ENCODE data around the gene SERP2.

SERP2 gene

DNA sequence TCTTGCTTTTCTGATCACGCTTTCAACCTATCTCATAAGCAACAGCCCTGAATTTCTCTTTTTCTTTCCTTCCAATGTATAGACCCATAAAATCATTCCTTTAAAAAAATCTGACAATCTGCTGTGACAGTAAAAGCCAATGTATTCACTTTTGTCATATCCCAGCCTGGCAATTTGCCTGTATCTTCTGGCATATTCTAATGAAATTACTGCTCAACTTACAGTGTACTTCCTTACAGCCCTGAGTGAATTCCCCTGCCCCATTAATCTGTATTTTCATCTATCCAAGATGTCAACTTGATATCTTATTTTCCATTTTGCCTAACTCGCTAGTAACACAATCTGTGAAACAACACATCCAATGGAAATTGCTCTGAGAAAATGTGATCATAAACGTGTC is 18.0 kb upstream of the SERP2 start:
- DNase-seq (ENCODE audit: low read depth) = no peak

DNA sequence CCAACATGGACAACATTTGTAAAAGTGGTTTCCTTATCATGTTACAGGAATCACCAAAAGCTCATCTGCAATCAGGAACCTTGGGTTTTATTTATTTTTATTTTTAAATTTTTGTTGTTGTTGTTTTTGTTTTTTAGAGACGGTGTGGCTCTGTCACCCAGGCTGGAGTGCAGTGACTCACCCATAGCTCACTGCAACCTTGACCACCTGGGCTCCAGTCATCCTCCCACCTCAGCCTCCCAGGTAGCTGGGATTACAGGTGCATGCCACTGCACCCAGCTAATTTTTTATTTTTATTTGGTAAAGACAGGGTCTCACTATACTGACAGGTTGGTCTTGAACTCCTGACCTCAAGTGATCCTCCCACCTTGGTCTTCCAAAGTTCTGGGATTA is 13.6 kb upstream of the SERP2 start:
- DNase-seq (ENCODE audit: low read depth) = no peak

DNA sequence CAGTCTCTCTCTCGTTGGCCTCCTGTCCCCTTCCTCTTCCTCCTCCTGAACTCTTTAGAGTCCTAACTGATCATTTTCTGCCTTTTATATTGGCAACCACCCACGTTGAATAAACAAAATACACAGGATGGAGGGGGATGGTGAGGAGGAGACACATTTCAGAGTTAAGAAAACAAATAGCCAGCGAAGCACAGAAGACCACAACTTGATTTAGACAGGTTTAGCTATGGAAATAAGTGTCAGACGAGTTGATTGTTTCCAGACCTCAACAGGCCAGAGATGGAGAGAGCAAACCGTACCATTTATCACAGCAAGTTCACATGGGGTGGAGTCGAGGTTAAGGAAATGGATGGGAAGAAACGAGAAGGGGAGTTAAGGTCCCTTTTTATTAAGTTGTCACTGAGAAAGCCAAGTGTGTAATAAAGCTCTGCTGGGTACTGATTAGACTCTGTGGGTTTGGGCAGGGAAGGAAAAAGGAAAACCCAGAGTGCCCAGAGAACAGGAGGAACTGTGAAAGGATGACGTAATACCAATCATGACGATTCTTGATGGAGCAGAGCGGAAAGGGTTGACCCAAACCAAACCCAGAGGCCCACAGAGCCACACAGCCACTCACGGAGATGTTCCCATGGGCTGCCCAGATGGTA is 11.1 kb upstream of the SERP2 start:
- DNase-seq (ENCODE audit: low read depth) = no peak

DNA sequence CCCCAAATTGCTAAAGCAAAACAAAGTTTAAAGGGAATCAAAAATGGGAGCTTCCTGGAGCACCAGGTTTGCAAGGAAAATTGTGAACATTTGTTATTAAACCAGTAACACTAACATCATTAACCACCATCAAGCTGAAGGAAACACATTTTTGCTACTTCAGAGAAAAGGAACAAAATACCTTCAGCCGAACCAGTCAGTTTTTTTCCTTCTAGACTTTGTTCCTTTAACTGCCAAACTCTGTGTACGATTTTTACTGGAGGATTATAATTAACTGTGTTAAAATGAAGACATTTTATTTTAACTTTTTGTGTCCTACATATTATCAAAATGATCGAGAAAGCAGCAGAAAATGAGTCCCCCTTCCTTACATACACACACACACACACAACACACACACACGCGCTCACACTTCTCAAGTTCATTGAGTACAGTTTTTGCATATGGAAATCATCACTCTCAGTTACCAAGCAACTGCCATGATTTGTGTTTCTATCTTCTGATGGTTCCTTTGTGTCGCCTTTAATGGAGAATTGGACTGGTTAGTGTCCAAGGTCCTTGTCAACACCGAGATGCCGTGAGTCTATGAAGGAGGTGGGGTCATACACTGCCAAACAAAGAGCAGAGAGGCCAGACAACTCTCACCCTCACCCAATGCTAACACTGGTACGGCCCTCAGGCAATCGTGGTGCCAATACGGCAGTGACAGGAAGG is 9.8 kb upstream of the SERP2 start:
- DNase-seq (ENCODE audit: low read depth) = no peak

DNA sequence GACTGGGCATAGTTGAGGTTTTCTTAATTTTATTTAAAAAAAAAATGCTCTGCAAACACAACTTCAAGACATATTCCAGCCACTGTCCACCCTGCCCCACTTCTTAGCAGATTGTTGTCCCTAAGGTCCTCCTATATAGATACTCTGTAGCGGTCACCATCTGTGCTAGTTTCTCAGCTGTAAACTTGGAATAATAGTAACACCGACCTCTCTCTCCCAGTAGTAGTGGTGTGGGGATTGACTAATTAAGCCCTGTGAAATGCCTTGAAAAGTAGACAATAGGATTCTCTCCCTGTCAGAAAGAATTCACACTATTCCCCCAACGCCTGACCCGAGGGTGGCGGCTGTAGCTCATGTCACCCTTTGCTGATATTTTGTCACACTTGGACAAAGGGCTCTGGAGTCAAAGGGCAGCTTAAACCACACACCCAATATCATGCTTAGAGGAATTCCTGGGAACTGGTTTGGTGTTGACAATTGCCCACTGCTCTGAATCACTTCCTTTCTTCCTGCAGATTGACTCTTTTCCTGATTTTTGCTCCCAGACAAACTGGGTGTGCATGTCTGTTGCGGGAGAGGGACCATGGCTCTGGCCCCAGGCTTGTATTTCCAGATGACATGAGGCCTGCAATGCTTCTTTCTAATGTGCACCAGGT is 9.2 kb upstream of the SERP2 start:
- no peak for DNase-seq (ENCODE audit: low read depth)

DNA sequence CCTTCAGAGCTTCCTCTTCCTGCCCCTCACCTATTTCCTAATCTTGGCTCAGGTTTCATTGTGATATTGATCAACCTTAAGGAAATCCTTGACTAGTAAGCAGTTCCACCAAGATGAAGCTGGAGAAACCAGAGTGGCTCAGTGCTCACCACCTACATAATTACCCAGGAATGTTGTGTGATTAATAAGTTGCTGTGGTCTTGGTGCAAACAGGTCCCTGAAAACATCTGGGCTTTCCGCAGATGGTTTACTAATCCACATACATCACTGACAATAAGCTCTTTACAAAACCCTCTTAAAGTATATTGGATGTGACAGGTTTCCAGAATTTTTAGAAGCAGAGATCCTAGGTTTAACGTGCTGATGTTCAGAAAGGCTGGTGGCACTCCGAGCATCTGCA is 8.6 kb upstream of the SERP2 start:
- no peak for DNase-seq (ENCODE audit: low read depth)

DNA sequence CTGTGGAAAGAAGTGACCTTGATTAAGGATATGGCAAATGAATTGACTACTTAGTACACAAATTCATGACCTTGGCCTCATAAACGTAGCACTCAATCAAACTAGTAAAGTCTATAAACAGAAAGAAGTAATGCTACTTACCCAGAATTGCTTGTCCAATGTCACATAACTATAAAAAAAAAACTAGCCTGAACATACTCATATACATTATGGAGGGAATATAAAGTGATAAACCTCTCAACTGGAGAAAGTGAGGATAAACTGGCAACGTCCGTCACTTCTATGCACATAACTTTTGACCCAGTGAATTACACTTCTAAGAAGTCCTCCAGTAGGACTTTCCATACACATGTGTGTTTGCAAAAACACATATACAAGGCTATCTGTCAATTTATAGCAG is 7.7 kb upstream of the SERP2 start:
- DNase-seq (ENCODE audit: low read depth) = no peak

DNA sequence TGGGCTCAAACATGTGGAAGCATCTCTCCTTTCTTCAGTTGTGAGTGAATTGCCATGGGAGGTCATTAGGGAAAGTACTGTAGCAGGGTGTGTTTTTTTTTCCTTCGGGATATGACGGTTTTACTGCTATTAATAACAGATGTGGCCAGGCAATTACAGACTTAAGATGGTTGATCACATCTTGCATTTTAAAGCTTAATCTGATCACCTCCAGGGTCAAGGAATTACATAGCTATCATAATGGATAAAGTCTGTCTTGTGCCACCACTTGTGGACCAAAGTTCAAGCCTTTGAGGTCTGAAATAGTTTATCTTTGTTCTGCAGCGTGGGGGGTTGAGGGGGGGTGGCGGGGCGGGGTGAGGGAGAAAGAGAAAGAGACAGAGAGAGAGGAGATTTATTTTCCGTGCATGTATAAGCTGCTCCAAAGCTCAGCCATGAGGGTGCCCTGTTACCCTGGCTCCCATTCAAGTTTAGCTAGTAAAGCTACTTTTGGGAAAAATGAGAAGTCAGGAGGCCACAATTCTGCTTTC is 5.5 kb upstream of the SERP2 start:
- no peak for DNase-seq (ENCODE audit: low read depth)

DNA sequence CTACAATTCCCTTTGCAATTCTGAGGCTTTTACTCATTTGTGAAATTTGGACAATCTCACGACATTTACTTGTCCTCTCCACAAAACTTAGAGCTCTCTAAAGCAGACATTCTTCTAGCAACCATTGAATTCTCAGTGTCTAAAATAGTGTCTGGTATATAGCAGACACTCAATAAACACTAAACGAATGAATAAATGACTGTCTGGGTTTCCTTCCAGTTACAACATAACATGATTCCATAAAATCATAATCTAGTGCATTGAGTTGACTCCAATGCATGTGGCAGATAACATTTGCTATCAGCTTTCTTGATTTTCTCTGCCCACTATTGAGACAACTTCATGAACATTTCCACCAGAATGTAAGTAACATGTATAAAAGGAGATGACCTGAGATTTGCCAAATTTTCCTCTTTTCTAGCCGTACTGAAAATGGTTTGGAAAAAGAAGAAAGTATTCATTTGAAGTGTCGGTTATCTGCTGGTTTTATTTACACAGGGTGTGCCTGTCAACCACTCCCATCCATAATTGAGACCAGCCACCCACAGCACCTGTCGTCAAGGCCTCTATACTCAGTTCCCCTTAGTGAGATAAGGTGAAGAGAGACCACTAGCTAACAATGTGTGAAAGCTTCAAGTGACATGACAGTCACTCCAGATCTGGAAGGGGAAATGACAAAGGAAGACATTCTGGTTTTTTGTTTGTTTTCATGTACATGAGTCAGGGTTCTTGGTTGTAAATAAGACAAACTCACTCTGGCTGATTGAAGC is 4.8 kb upstream of the SERP2 start:
- no peak for DNase-seq (ENCODE audit: low read depth)

DNA sequence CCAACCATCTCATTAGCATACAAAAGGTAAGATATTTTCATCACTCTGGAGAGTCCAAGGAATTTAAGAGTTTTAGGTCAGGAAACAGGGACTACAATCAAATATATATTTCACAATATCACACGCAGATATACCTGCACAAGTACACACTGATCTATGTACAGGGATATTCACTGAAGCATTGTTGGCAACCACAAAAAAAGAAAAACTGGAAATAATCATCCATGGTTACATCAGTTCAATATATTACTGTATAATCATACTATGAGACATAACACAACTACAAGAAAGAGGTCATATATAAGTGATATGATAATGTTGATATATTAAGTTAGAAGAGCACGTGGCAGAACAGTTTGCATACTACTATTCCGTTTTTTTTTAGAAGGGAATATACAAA is 2.2 kb upstream of the SERP2 start:
- no peak for DNase-seq (ENCODE audit: low read depth)

DNA sequence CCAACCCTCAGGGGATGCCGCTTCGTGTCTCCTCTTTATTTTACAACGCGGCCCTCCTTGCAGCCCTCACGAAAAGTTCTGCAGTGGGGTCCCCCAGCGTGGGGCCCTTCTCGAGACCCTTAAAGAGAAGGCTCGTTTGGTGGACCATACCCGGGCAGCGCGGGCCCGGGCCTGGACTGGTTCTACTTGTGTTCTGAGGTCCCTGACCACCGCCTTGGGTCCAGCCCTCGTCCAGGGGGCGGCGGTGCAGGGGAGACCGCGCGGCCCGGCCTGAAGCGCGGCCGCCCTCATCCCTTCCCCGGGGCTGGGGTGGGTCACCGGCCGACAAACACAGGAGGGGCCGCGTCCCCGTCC is 400 bp upstream of the SERP2 start:
- DNase-seq (ENCODE audit: low read depth) = no peak

DNA sequence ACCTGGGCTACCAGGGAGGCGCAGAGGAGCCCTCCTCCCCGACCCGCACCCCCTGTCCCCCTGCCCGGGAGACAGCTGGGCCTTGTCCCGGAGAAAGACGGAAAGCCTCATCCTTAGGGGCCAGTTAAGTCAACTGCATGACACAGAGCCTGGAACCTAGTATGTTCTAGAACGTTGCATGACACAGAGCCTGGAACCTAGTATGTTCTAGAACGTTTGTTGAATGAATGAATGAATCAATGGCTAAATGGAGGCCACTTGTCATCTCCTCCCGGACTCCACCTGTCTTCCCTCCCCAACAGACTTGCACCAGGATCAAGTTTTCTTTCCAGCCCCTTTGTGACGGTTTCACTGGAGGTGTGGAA is 706 bp downstream of the SERP2 start:
- no peak for DNase-seq (ENCODE audit: low read depth)

DNA sequence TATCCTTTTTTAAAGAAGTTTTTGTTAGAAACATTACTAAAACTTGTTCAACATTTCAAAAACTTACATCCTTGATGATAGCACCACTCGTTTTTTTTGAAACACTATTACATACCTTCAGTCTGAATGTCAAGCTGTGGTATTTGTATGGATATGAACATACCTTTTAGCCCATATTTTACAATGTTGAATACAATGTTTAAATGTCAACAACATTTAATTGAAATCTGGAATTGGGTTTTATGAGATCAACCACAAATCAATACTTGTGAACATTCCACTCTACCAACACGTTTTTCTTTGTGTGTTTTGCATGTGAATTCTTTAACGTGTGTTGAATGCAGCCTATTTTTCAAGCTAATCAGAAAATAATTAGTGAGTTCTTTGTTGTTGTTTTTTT is 4.7 kb downstream of the SERP2 start:
- no peak for DNase-seq (ENCODE audit: low read depth)

DNA sequence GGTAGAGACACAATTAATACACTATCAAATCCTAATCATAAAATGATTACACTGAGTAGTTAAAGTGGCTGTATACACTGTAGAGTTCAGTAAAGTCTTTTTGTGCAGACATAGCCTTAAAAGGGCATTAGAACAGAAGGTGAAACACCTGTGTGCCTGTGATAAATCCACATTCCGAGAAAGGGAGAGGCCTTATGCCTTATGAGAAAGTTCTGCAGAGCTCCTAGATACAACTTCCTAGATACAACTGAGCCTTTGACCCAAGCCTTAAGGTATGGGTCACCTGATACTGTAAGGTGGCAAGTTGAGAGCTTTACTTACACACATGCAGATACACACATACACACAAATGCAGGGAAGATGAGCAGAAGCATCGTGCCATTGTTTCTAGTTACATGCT is 6.3 kb downstream of the SERP2 start:
- no peak for DNase-seq (ENCODE audit: low read depth)

DNA sequence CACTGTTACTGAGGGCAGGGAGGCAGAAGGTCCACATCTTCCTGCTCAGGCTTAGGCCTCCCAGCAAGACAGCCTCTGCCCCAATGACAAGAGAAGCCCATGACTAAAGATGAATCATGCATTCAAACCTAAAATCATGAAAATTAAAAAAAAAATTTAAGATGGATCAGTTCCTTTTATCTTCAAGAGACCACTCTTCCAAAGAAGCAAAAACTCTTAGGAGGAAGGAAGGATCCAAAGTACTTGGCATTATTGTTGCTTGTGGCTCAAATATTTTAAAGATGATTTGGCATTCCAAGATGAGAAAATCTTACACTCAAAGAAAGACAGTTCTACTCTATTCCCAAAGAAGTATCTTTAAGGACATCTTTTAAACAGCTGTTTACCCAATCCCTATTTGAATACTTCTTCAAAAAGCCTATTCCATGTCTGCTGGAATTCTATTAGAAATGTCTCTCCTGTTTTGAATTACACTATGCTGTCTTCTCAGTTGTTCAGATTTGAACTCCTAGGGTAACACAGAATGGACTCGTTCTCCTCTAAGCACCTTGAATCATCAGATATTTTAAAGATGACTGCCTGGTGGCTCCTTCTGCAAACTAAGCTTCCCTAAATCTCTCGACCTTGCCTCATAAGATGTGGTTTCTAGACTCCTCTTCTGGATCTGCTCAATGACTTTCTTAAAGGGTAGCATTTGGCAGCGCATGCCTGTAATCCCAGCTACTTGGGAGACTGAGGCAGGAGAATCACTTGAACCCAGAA is 7.0 kb downstream of the SERP2 start:
- no peak for DNase-seq (ENCODE audit: low read depth)

DNA sequence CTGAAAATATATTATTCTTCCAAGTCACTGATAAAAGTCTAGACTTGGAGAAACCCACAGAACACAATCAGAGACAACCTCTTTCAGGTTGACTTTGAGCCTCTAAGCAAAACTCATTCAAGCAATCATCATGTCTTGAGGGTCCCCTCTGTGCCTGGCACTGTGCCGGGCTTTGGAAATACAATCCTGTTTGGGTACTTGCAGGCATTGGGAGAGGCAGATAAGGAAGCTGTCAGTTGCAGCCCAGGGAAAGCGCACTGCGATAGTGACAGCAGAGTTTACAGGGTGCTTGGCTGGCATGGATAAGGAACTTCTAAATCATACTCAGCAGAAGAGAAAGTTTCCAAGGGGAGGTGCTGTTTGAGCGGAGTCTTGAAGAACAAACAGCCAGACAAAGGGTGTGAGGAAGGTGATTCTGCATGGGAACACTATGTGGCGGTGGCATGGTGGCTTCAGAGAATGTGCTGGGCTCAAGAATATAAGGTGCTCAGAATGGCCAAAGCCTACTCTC is 9.1 kb downstream of the SERP2 start:
- no peak for DNase-seq (ENCODE audit: low read depth)

DNA sequence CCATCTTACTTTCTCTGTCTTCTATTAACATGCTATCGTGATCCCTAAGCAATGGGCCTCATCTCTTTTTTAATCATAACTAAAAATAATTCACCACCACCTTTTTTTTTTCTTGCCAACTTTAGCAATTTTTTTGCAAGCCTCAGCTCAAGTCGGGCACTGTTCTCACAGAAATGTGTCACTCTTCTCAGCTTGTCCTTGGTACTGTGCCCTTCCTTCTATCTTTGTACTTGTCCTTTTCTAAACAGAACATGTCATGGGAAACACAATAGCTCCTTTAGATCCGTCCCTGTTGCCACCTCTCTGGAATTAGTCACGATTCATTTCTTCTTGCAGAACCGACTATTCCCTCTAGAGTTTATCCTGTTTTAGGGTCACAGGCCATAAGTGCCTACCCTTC is 10.3 kb downstream of the SERP2 start:
- no peak for DNase-seq (ENCODE audit: low read depth)

DNA sequence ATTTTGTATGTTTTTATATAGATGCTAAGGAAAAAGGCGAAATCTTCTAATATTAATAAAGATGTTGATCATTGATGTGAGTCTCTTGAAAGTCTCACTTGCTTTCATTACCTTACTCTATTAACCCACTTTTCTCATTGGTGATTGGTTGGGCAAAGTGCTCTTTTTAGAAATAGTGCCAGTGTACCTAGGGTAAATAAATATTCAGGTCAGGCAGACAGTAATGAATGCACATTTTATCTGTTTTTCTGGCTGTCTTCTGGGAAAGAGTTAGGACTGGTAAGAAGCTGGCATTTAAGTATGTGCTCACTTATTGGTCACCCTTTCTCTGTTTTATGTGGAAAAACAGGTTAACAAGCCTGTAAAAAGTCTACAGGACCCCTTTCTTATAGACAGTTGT is 11.2 kb downstream of the SERP2 start:
- no peak for DNase-seq (ENCODE audit: low read depth)

DNA sequence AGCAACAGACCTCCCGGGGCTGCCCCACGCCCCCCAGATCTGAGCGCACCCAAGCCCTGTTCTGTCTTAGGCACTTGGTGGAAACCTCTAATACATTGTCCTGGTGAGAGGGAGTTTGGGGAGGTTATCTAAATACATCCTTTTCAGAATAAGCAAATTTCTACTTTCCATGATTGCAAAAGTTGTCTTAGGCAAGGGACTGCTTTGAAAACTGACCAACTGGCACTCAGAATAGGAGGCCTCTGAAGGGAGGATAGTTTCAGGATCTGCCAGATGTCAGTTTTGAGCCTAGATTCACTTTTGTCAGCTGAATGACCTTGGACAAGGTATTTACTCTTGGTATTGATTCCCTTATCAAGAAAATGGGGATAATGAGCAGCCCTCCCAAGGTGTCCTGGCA is 11.8 kb downstream of the SERP2 start:
- no peak for DNase-seq (ENCODE audit: low read depth)

DNA sequence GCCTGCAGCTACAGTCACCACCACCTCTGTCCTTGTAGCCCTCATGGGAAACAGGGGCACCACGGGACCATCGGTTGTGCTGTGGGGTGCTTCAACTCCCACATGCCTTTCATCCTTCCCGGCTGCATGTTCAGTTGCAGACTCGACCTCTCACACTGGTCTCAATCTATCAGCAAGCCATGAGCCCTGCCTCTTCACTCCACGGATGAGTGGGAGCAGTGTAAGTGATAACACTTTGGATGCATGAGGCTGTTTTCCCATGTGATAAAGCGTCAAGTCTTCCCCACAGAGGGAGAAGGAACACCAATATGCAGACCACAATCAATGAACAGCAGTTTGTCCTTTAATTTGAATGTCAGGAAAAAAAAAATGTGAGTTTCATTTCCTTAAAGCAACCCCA is 12.2 kb downstream of the SERP2 start:
- DNase-seq (ENCODE audit: low read depth) = no peak

DNA sequence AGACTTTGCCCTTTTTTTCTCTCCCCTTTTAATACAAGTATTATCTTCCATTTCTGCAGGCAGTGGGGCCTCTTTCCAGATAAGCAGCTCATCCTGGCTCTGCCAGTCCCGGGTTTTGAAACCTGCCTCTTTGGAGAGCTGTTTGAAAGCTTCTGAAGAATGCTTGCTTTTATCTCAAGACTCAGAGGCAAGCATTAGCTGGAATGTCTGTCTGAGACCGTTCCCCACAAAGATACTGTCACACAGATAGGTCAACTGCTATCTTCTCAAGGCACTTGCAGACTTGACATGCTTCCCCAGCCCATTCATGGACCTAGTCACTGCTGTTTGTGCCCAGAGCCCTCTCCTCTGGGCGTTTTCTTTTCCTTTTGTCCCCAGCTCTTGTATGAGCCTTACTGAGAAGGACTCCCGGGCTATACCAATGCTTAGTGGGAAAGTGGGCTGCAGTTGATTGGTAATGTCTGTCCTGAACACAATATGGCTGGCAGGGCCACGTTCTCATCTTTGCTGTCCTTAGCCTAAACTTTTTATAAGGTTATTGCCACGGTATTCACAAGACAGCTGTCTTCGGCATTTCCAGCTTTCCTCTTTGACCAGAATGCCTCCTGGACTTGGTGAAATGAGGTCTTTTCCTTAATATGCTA is 13.4 kb downstream of the SERP2 start:
- DNase-seq (ENCODE audit: low read depth) = no peak

Measured in T follicular helper cell (primary cell).